GM10266 (cell line): ENCODE results near the gene VPS39.

Source experiments
- DNase-seq: peaks from one replicate; pipeline ENCODE4 v3.0.0; 2012; ENCODE audit errors: extremely low spot score
- TF ChIP-seq, protein P1 (sequence below): IDR thresholded peaks from 2 replicates; pipeline ENCODE4 v1.5.1; 2012; ENCODE audit warnings: mild to moderate bottlenecking, low read depth; ENCODE audit not compliant: control insufficient read depth, insufficient read depth; ENCODE audit errors: missing control alignments

The VPS39 gene

DNA sequence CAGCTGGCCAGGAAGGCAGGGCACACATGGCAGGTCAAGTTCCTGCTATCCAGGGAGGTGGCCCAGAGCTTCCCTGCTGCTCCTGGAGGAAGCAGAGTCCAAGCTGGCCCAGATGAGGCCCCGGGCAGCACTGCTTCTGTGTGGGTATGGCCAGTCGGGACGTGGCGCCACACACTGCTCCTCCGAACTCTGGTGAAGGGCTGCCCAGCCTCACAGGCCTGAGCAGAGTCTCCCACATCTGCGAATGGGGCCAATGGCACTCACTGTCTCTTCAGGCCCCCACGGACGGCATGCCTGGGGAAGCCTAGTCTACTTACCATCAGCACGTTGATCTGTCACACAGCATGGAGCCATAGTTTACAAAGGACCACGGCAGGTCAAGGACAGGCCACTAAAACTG, 49.2 kb downstream of the VPS39 start:
- TF ChIP-seq, protein P1, sequence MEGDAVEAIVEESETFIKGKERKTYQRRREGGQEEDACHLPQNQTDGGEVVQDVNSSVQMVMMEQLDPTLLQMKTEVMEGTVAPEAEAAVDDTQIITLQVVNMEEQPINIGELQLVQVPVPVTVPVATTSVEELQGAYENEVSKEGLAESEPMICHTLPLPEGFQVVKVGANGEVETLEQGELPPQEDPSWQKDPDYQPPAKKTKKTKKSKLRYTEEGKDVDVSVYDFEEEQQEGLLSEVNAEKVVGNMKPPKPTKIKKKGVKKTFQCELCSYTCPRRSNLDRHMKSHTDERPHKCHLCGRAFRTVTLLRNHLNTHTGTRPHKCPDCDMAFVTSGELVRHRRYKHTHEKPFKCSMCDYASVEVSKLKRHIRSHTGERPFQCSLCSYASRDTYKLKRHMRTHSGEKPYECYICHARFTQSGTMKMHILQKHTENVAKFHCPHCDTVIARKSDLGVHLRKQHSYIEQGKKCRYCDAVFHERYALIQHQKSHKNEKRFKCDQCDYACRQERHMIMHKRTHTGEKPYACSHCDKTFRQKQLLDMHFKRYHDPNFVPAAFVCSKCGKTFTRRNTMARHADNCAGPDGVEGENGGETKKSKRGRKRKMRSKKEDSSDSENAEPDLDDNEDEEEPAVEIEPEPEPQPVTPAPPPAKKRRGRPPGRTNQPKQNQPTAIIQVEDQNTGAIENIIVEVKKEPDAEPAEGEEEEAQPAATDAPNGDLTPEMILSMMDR = no peak
- no peak for DNase-seq

DNA sequence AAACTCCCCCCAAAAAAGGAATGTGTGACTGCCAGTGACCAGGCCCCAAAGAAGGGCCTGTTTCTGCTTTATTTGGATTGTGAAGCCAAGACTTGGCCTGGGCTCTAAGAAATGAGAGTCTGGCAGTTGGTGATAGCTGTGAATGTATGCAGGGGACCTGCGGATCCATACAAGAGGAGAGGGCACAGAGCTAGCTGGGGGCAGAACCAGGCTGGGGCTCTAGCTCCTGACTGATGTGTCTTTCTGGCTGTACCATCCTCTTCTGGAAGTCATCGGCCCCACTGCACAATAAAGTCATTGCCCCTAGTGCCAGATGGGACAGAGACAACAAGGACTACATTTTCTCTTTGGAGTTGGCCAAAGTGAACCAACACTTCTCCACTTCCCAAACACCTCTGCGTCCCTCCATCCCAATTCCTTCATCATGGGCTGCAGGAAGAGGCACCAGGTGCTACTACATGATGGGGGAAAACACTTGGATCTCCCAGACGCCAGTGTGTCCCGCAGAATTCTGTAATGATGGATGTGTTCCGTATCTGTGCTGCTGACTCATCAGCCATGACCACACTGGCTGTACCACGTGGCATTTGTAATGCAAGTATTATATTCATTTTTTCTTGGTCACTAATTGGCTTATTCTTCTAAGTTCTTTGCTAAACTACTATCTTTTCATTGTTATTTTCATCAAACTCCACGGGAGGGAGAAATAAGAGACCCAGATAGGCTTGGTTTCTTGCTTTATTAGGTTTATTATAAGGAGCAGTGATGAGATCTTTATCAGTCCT, 49.9 kb downstream of the VPS39 start:
- no peak for DNase-seq

DNA sequence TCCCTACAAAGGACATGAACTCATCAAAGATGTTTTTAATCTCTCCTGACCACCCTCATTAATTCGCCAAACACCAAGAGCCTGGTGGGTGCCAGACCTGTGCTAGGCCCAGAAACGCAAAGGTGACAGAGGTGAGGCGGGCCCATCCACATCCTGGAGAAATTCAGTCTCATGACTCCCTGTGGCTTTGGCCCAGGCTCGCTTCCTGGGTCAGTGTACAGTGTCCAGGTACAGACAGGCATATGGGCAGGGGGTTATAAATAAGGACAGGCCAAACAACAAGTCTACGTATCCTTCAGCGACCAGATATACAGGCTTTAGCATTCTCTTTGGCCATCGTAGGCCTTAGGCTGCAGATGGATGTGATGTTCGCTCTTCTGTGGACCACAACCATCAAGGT, 50.7 kb downstream of the VPS39 start:
- TF ChIP-seq, protein P1 = no peak
- no peak for DNase-seq

More for the DNA sequence above, 49.9 kb downstream of the VPS39 start:
- TF ChIP-seq, protein P1 = no peak

DNA sequence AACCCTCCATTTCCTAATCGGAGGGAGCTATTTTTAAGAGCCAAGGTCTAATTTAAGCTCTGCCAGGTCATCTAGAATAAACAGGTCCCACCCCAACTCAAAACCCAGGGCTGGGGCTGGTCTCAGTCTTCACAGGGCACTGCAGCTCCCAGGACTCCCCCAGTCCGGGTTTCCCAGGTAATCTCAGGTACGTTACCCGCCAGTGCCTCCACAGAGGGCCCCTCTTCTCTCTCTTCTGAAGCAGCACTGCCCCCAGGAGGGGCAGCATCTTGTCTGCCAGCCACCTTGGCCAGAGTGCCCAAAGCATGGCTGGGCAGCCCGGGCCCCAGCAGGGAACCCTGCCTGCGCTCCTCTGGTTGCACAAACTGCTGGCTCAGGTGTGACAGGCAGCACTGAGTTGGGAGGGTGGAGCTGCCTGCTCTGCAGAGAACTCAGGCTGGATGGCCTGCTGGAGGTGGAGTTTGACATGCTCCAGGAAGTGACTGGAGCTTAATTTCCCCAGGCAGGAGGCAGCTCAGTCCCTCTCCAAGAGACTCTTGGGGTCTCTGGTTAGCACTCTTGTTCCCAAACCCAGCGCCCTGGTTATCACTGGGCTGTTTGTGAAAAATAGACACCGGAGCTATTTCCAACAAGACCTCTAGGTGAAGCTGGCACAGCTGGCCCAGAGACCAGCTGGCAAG, 51.7 kb downstream of the VPS39 start, which contains the start of gene PLA2G4F:
Gene PLA2G4F, minus strand, starts transcription at position 394 of the 680 bp plus-strand sequence. Its CDS starts 87 bp downstream, at position 307.
- TF ChIP-seq, protein P1 = no peak
- DNase-seq = no peak

DNA sequence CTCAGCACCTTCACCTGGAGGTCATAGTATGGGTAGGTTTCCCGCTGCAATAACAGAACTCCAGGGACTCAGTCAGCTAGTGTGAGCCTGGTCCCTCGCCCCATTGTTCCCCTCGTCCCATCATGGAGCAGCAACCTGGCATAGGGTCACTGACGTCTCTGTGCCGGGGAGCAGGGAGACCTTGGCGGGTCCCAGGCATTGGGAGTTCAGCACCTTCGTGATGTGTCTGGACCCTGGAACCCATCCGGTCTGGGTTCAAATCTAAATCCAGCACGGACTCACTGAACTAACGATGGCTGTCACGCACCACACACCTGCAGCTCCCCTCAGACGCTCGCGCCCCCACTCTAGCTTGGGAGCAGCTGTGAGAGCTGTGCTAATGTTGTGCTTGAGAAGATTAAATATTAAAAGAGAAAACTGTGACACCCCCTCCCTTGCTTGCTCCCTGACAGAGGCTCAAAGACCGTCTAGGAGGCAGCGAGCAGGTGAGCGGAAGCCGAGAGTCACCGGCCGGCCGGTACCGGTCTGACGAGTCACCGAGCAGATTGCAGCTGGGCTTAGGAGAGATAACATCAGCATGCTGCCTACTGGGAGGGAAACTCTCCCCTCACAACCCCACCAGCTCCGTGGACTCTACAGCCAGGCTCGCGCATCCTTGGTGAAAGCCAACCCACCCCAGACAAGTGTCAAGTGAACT, 52.4 kb downstream of the VPS39 start:
- TF ChIP-seq, protein P1 = no peak
- no peak for DNase-seq

DNA sequence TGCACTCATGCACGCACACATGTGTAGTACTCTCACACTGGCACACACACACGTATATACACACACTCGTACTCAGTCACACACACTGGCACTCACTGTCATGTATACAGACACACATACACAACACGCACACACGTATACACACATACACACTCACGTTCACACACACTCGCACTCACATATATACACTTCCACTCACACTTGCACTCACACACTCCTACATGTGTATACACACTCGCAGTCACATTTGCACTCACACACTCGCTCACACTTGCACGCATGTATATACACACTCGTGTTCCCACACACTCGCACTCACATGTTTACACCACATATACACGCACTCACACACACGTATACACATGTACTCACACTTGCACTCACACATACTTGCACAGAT, 53.1 kb downstream of the VPS39 start:
- DNase-seq = no peak

More for the DNA sequence above, 53.1 kb downstream of the VPS39 start:
- TF ChIP-seq, protein P1 = no peak
